K562 (cell line): ENCODE data around the gene NDOR1. TPM values are rescaled to one million over a fixed set of nuclear protein-coding genes. Genes with fewer than 3 reads are reported as not detected.

Experiments used
- CBFB ChIP-seq: sonication (generic); formaldehyde crosslinking; IDR thresholded peaks from 2 replicates; pipeline ENCODE4 v1.4.0; 2020; ENCODE audit warnings: mild to moderate bottlenecking, missing genetic modification reagents
- DIDO1 ChIP-seq: fragments of 450-650 bp; IDR thresholded peaks from 2 replicates; pipeline ENCODE4 v1.6.1; 2016; ENCODE audit warnings: low read depth, missing biosample characterization, missing genetic modification characterization
- EP300 ChIP-seq: IDR thresholded peaks from 2 replicates; pipeline ENCODE4 v1.6.1; 2012; ENCODE audit warnings: low read length, improper control_type of control experiment
- HNRNPL ChIP-seq: fragments of 200-400 bp; formaldehyde crosslinking; IDR thresholded peaks from 2 replicates; pipeline ENCODE4 v1.6.1; 2017; ENCODE audit warnings: low read depth, mild to moderate bottlenecking, low read length
- LCOR ChIP-seq: sonication (generic); formaldehyde crosslinking; IDR thresholded peaks from 2 replicates; pipeline ENCODE4 v1.8.0; 2022; ENCODE audit warnings: mild to moderate bottlenecking, missing genetic modification reagents
- PHTF2 ChIP-seq: fragments of 250-450 bp; sonication (Bioruptor Pico); IDR thresholded peaks from 2 replicates; pipeline ENCODE4 v1.5.0; 2021; ENCODE audit warnings: mild to moderate bottlenecking
- RBM39 ChIP-seq: fragments of 200-400 bp; formaldehyde crosslinking; optimal IDR thresholded peaks from 2 replicates; pipeline ENCODE3; 2018; ENCODE audit warnings: low read depth, low read length
- SIN3A ChIP-seq, 2 experiments: fragments of 150-350 bp in 1 of 2; IDR thresholded peaks; 2 replicates each; pipeline ENCODE4 v1.6.1; 2011 to 2016; ENCODE audit warnings: borderline replicate concordance in 2 of 2, low read depth in 2 of 2, low read length in 2 of 2, mild to moderate bottlenecking in 2 of 2, moderate library complexity in 2 of 2; ENCODE audit not compliant: control insufficient read depth in 1 of 2
- SMAD4 ChIP-seq: fragments of 250-450 bp; sonication (Bioruptor Pico); conservative IDR thresholded peaks from 2 replicates; pipeline ENCODE4 v1.8.0; 2021; ENCODE audit warnings: inconsistent platforms, mild to moderate bottlenecking, moderate library complexity
- SMARCC2 ChIP-seq: fragments of 450-650 bp; IDR thresholded peaks from 2 replicates; pipeline ENCODE4 v1.6.1; 2017; ENCODE audit warnings: antibody characterized with exemption, moderate library complexity, mild to moderate bottlenecking, low read depth
- SRSF9 ChIP-seq: fragments of 200-400 bp; formaldehyde crosslinking; IDR thresholded peaks from 2 replicates; pipeline ENCODE4 v1.6.1; 2017; ENCODE audit warnings: low read depth, low read length, borderline replicate concordance
- ZBTB7A ChIP-seq: IDR thresholded peaks from 2 replicates; pipeline ENCODE4 v1.6.1; 2011; ENCODE audit warnings: low read depth, mild to moderate bottlenecking, low read length, moderate library complexity, borderline replicate concordance; ENCODE audit not compliant: control insufficient read depth
- ZNF121 ChIP-seq: sonication (generic); formaldehyde crosslinking; conservative IDR thresholded peaks from 2 replicates; pipeline ENCODE4 v1.8.0; 2022; ENCODE audit warnings: missing genetic modification reagents
- ZNF143 ChIP-seq: sonication (generic); formaldehyde crosslinking; IDR thresholded peaks from 2 replicates; pipeline ENCODE4 v1.9.0; 2022; ENCODE audit warnings: mild to moderate bottlenecking, missing genetic modification reagents
- ZNF311 ChIP-seq: fragments of 250-450 bp; sonication (Bioruptor Pico); IDR thresholded peaks from 2 replicates; pipeline ENCODE4 v1.4.0; 2020; ENCODE audit warnings: mild to moderate bottlenecking, moderate library complexity
- ZNF354B ChIP-seq: fragments of 250-450 bp; sonication (Bioruptor Pico); IDR thresholded peaks from 2 replicates; pipeline ENCODE4 v1.4.0; 2020
- ZSCAN32 ChIP-seq: fragments of 450-650 bp; formaldehyde crosslinking; IDR thresholded peaks from 2 replicates; pipeline ENCODE4 v1.4.0; 2020; ENCODE audit warnings: mild to moderate bottlenecking, moderate library complexity
- polyA plus RNA-seq, 8 experiments: library from polyadenylated mRNA; depleted of rRNA in 4 of 8; stranded (reverse) in 5 of 8; unstranded in 3 of 8; fragments of >200 nt; fragmentation: Nextera tagmentation in 2 of 8; fragmentation: Illumina TruSeq in 1 of 8; extraction: Ambion mirVana in 2 of 8; extraction: Trizol in 1 of 8; gene quantifications; 2 replicates each; pipeline versions ENCODE4 v1.2.1 to v1.2.3, GENCODE V29; 2011 to 2014; ENCODE audit warnings: inconsistent platforms in 1 of 8, missing spikeins in 1 of 8
- total RNA-seq, 7 experiments: library from RNA; depleted of rRNA in 6 of 7; stranded (reverse); fragments of >200 nt in 6 of 7; fragmentation: Illumina TruSeq in 2 of 7; extraction: Trizol in 2 of 7; gene quantifications; 2 replicates each; pipeline versions ENCODE4 v1.2.1 to v1.2.3, GENCODE V29; 2011 to 2021; ENCODE audit warnings: low replicate concordance in 1 of 7
- TF ChIP-seq, protein P1 (sequence below): fragments of 250-450 bp; sonication (Bioruptor Pico); IDR thresholded peaks from 2 replicates; pipeline ENCODE4 v1.4.0; 2020; ENCODE audit warnings: borderline replicate concordance
- TF ChIP-seq, protein P2 (sequence below), 2 experiments: fragments of 450-650 bp; formaldehyde crosslinking in 1 of 2; IDR thresholded peaks; 2 replicates each; pipeline versions ENCODE4 v1.4.0 to v1.6.1; 2014 to 2020; ENCODE audit warnings: mild to moderate bottlenecking in 2 of 2, borderline replicate concordance in 1 of 2, low read depth in 1 of 2

The NDOR1 gene
- total and polyA plus RNA-seq, 9 of the 15 experiments (the other 6 are each of a cell fraction or from before 2014, with no cell fraction given), result 0.06 to 36.9 (median 6.9) TPM

DNA sequence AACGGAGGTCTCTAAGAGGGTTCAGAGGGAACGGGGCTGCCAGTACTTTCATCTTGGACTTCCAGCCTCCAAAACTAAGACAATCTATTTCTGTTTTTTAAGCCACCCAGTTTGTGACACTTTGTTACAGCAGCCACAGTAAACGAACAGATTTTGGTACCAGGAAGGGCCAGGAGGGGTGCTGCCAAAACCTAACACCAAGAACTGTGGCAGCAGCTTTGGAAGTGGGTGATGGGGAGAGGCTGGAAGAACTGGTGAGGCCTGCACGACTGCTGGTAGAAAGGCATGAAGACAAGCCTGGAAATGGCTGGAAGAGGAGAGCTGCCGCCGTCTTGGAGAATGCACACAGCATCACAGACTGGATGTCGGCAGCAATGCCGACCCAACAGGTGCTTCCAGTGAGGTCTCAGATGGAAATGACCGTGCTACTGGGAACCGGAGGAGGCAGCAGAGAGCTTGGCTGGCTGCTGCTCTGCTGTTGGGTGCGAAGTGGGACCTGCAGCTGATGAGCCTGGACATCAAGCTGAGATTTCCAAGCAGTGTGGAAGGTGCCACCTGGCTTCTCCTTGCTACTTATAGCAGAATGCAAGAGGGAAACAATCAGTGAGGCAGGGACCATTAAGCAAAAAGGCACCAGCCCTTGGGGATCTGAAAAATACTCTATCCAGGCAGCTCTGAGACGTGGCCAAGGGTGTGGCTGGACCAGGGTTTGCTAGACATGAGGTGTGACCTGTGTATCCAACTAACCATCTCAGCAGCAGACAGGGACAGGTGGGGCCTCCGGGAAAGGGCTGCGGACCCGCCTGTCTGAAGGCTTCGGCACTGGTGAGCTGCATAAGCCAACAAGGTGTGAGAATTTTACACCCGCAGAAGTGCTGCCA, 29.0 kb upstream of the NDOR1 start (continued):
- TF ChIP-seq, protein P1, sequence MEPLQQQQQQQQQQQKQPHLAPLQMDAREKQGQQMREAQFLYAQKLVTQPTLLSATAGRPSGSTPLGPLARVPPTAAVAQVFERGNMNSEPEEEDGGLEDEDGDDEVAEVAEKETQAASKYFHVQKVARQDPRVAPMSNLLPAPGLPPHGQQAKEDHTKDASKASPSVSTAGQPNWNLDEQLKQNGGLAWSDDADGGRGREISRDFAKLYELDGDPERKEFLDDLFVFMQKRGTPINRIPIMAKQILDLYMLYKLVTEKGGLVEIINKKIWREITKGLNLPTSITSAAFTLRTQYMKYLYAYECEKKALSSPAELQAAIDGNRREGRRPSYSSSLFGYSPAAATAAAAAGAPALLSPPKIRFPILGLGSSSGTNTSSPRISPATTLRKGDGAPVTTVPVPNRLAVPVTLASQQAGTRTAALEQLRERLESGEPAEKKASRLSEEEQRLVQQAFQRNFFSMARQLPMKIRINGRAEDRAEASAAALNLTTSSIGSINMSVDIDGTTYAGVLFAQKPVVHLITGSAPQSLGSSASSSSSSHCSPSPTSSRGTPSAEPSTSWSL (CRISPR knock-in tag), result no peak
- TF ChIP-seq RBM39 (no peak), ZBTB7A (peak; percentile 17; the same call in 1 of the 2 replicates), SIN3A (IDR thresholded peaks at IDR 0.05; ENCODE audit: borderline replicate concordance in 2 of 2, control insufficient read depth in 1 of 2, low read depth in 2 of 2, low read length in 2 of 2) (no peak), HNRNPL (no peak), SRSF9 (no peak), SMARCC2 (no peak), ZNF143 (CRISPR knock-in tag) (no peak), ZNF121 (CRISPR knock-in tag) (no peak), ZNF354B (CRISPR knock-in tag) (no peak), LCOR (0 out of 2 replicates have a peak, but pooled peaks have one; percentile 45), EP300 (no peak), DIDO1 (tag) (no peak), ZNF311 (CRISPR knock-in tag) (no peak), SMAD4 (CRISPR knock-in tag) (no peak), CBFB (CRISPR knock-in tag) (no peak), ZSCAN32 (CRISPR knock-in tag) (no peak), PHTF2 (CRISPR knock-in tag) (no peak)
- TF ChIP-seq, protein P2, sequence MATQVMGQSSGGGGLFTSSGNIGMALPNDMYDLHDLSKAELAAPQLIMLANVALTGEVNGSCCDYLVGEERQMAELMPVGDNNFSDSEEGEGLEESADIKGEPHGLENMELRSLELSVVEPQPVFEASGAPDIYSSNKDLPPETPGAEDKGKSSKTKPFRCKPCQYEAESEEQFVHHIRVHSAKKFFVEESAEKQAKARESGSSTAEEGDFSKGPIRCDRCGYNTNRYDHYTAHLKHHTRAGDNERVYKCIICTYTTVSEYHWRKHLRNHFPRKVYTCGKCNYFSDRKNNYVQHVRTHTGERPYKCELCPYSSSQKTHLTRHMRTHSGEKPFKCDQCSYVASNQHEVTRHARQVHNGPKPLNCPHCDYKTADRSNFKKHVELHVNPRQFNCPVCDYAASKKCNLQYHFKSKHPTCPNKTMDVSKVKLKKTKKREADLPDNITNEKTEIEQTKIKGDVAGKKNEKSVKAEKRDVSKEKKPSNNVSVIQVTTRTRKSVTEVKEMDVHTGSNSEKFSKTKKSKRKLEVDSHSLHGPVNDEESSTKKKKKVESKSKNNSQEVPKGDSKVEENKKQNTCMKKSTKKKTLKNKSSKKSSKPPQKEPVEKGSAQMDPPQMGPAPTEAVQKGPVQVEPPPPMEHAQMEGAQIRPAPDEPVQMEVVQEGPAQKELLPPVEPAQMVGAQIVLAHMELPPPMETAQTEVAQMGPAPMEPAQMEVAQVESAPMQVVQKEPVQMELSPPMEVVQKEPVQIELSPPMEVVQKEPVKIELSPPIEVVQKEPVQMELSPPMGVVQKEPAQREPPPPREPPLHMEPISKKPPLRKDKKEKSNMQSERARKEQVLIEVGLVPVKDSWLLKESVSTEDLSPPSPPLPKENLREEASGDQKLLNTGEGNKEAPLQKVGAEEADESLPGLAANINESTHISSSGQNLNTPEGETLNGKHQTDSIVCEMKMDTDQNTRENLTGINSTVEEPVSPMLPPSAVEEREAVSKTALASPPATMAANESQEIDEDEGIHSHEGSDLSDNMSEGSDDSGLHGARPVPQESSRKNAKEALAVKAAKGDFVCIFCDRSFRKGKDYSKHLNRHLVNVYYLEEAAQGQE (IDR thresholded peaks at IDR 0.05; ENCODE audit: borderline replicate concordance), result peak; percentile 43; the same call in 1 of the 2 replicates
- TF ChIP-seq, protein P2 (CRISPR knock-in tag; IDR thresholded peaks at IDR 0.05; ENCODE audit: low read depth), result no peak
